Stimulated activated naive CD4-positive, alpha-beta T cell treated with Interleukin-2 at 50 U/mL for 16 hours (primary cell): ENCODE data around the gene SHLD3.
"Not testable (repeated sequence)": the region's sequence is repeated elsewhere in the genome, so short reads cannot be mapped to it uniquely, and the experiment has no call there.

Experiments used
- DNase-seq: peaks from one replicate; lab custom pipeline; 2025; lab: John Stamatoyannopoulos, UW

Gene SHLD3

GRCh38 chr5:65624571-65625555 lies at the start of gene SHLD3, which contains the start of gene TRAPPC13:
TSS of gene SHLD3 (plus strand) at chr5:65625027. CDS start at chr5:65629588, 4,561 bp downstream.
TSS of gene TRAPPC13 (plus strand) at chr5:65625027. CDS start at chr5:65625061, 34 bp downstream.
- DNase-seq = peak; percentile 85

DNA sequence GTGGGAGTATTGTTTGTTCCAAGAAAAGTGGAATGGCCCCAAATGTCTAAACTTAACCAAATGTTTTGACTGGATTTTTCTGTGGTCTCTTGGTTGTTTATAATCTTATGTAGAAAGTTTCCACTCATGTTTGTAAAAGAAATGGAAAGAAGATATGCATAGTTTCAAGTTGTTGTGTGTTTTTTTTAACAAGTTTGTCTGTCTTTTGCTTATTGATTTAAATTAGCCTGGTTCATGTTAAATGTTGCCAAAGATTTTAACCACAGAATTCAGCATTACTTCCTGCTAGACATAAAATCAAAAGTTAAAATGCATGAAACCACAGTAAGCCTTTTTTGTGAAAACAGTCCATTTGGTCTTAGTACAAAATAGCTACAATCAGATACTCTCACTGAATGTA lies 47.7 kb upstream of the SHLD3 start:
- DNase-seq = no peak

- DNase-seq = no peak
Observed at GRCh38 chr5:65588694-65589093, 36.1 kb upstream of the SHLD3 start.

GRCh38 chr5:65601761-65602160 lies 23.1 kb upstream of the SHLD3 start:
- DNase-seq = not testable (repeated sequence)

DNA sequence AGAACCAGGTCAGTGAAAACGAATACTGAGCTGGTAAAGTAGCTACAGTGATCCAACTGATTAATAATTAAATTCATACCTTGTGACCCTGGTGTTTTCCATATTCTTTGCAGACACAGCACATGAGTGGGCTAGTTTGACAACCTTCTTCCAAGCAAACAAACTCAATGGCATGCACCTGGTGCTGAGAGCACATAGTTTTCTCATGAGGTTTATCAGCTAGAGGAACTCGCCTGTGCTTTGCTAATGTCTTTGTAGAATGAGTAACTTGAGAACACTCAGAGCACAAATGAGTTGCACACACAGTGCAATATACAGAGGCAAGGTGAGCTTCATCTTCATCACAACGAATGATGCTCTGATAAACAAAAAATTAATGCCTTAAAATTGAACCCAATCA lies 13.3 kb upstream of the SHLD3 start:
- no peak for DNase-seq

DNA sequence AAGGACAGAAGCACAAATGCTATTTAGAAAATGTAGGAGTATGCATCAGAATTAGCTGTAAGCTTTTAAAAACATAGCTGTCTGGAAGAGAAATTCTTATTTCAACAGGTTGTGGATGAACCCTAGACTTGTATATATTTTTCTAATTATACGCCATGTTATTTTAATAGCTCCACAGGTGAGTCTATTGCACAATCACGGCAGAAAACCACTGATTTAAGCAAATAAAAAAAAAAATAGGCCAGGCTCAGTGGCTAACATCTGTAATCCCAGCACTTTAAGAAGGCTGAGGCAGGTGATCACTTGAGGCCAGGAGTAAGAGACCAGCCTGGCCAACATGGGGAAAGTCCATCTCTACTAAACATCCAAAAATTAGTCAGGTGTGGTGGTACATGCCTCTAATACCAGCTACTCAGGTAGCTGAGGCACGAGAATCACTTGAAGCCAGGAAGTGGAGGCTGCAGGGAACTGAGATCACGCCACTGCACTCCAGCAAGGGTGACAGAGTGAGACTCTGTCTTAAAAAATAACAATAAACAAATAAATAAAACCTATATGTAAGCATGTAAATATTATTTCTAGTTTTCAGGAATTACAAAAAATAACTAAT lies 12.4 kb upstream of the SHLD3 start:
- DNase-seq = no peak

DNA sequence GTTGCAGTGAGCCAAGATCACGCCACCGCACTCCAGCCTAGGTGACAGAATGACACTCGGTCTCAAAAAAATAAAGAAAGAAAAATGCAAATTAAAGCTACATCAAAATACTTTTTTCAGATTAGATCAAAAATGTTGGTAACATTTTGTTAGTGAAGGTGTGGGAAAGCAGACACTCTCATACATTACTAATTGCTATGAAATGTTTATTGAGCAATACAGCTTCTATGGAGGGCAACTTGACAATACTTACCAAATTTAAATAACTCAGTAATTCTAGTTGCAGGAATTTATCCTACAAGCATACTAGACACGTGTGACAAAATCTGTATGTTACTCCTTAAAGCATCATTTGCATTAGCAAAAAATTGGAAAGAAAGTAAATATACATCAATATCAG lies 4.8 kb upstream of the SHLD3 start:
- DNase-seq = no peak

DNA sequence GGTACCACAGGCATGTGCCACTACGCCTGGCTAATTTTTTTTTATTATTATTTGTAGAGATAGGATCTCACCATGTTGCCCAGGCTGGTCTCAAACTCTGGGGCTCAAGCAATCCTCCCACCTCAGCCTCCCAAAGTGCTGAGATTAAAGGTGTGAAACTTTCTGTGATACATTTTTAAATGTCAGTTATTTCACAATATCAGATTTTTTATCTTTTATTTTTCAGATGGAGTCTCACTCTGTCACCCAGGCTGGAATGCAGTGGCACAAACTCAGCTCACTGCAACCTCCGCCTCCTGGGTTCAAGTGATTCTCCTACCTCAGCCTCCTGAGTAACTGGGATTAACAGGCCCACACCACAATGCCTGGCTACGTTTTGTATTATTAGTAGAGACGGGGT lies 2.9 kb upstream of the SHLD3 start:
- DNase-seq = not testable (repeated sequence)

- DNase-seq = no peak
Observed at GRCh38 chr5:65623482-65623881, 1.3 kb upstream of the SHLD3 start.

DNA sequence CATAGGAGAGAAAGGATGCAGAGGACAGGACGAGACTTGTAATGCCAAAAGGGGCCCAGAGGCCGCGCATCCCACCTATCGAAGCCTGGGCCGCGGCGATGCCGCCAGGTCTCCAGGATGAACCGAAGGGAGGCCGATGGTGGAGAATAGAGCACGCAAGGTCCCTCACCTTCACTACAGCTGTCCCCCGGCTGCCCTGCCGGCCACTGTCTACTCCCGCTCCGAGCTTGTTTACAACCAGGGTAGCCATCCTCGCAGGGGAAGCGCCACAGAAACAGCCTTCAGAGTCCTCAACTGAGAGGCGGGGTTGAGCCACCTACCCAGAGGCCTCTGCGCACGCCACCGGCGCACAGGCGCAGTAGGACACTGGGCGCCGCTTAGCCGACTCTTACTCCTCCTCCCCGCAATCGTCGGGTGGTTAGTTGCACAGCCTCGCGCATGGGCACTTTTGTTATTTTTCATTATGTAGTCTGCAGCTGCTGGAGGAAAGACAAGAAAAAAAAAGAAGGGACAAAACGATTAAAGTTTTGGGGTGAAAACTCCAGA lies 729 bp upstream of the SHLD3 start, which contains the start of gene TRIM23:
Gene TRIM23, minus strand, starts transcription at position 309 of the 546 bp plus-strand sequence. Its CDS starts 59 bp downstream, at position 250.
- DNase-seq = peak; percentile 90

- DNase-seq = no peak
Observed at GRCh38 chr5:65625743-65626142, 916 bp downstream of the SHLD3 start.

DNA sequence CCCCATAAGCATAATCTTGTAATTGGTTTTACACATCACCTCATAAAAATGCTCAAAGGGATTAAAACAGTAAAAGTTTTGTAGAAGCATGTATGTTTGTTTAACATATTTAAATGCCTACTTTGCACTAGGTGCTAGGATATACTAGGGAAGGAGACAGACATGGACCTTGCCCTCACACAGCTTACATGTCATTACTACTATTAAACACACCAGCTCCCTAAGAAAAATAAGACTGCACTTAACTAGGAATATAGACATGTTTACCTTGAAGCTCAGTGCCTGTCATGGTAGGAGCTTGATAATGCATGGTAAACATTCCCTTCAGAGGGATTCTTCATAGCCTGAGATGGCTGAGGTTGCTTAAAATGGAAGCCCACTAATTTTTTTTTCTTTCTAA lies 6.2 kb downstream of the SHLD3 start:
- DNase-seq = no peak

GRCh38 chr5:65640240-65640639 lies 15.4 kb downstream of the SHLD3 start:
- no peak for DNase-seq

GRCh38 chr5:65646938-65647337 lies 22.1 kb downstream of the SHLD3 start:
- no peak for DNase-seq

- no peak for DNase-seq
Observed at GRCh38 chr5:65647941-65648340, 23.1 kb downstream of the SHLD3 start.

DNA sequence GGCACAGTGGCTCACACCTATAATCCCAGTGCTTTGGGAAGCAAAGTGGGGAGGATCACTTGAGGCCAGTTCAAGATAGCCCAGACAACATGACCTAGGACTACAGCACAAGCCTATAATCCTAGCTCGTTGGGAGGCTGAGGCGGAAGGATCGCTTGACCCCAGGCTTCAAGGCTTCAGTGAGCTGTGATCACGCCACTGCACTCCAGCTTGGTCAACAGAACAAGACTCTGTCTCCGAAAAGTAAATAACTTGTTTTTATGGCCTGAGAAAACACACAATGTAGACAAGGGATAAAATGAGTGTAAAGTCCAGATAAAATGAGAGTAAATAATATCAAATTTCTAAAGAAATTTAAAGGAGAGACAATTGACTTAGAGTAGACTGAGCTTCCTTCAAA lies 26.3 kb downstream of the SHLD3 start:
- DNase-seq = no peak

- DNase-seq = no peak
Observed at GRCh38 chr5:65654713-65655112, 29.9 kb downstream of the SHLD3 start.

DNA sequence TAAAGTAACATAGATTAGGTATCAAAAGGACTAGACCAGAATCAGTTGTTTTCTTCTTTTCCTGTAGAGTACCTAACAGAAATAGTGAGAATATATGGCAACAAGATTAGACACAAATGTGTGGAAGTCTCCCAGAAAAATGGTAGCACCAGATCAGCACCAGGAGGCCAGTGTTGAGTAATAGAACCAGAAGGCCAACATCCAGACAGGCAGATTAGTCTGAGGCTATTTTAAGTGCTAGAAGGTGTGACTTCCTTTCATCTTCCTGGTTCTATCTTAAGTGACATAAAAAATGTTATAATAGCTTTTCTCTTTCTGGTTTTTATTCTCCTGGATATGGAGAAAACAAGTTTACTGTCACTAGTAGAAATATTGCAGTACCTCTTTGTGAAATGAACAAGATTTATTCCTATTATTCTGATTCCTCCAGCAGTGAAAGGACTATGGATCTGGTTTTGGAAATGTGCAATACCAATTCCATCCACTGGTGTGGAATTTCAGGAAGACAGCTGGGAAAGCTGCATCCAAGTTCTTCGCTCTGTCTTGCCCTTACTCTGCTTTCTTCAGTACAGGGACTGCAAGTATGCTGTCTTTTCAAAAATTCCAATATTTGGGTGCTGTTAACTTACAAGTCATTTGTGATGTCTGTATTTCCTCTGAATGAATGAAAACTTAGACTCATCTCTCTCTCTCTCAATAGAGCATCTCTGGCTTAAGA lies 39.1 kb downstream of the SHLD3 start:
- DNase-seq = no peak

DNA sequence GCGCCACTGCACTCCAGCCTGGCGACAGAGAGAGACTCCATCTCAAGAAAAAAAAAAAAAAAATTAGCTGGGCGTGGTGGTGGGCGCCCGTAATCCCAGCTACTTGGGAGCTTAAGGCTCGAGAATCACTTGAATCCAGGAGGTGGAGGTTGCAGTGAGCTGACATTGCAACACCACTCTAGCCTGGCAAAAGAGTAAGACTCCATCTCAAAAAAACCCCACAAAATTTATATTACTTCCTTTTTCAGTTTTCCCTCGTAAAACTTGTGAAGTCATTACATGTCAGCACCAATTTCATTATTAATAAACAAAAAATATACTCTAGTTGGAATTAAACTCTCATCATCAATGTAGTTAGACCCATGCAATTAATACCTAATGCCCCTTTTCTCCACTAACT lies 43.9 kb downstream of the SHLD3 start:
- no peak for DNase-seq

DNA sequence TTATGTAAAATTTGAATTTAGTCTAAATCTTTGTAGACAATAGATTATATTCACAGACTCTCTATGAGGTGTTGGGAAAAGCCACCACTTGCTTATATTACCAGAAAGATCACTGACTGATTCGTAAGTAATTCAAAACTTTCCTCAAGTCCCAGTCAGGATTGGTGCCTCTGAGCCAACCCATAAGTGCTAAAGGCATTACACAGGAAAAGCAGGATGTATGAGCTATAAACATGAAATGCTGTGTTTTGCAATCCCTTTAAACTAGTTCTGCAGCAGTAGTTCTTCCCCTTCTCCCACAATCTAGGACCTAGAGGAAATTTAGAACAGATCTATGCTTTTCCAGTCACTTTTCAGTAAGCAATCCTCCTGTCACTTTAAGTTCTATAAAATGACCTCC lies 48.0 kb downstream of the SHLD3 start:
- DNase-seq = no peak

- no peak for DNase-seq
Observed at GRCh38 chr5:65674749-65675148, 49.9 kb downstream of the SHLD3 start.

DNA sequence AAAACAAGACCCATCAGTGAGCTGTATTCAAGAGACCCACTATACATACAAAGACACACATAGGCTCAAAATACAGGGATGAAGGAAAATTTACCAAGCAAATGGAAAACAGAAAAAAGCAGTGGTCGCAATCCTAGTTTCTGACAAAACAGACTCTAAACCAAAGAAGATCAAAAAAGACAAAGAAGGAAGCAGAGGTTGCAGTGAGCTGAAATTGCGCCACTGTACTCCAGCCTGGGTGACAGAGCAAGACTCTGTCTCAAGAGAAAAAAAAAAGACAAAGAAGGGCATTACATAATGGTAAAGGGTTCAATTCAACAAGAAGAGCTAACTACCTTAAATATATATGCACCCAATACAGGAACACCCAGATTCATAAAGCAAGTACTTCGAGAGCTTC lies 51.2 kb downstream of the SHLD3 start:
- not testable (repeated sequence) for DNase-seq
